Neural cell (in vitro differentiated cells): ENCODE results near the gene SLC1A2. TPM values are rescaled to one million over a fixed set of nuclear protein-coding genes. Genes with fewer than 3 reads are reported as not detected.

Source experiments
- H2AFZ ChIP-seq: fragments of 200-600, 300-800 bp; sonication (generic), shearing (Covaris generic); 2 replicates; pipeline ENCODE4 v1.6.0; 2014; ENCODE audit warnings: low read depth, mild to moderate bottlenecking, antibody characterized with exemption, low read length, moderate library complexity
- H3F3A ChIP-seq: fragments of 200-600 bp; shearing (Covaris generic); 2 replicates; pipeline ENCODE4 v1.6.1; 2016; ENCODE audit warnings: mild to moderate bottlenecking, moderate library complexity, mixed read lengths, antibody characterized with exemption, low read length; ENCODE audit not compliant: insufficient read depth, poor library complexity, severe bottlenecking
- H3K27ac ChIP-seq: fragments of 200-600, 300-800 bp; sonication (generic), shearing (Covaris generic); 2 replicates; pipeline ENCODE4 v1.5.1; 2014; ENCODE audit warnings: mild to moderate bottlenecking, low read length, moderate library complexity
- H3K27me3 ChIP-seq: fragments of 300-800, 200-600 bp; sonication (generic), shearing (Covaris generic); 2 replicates; pipeline ENCODE4 v1.6.0; 2014; ENCODE audit warnings: mild to moderate bottlenecking, low read depth, low read length, moderate library complexity; ENCODE audit not compliant: insufficient read depth
- H3K36me3 ChIP-seq: fragments of 300-800, 200-600 bp; sonication (generic), shearing (Covaris generic); 2 replicates; pipeline ENCODE4 v1.5.1; 2014; ENCODE audit warnings: mild to moderate bottlenecking, antibody characterized with exemption, low read length, moderate library complexity; ENCODE audit not compliant: insufficient read depth
- H3K4me2 ChIP-seq: fragments of 300-800, 200-600 bp; sonication (generic), shearing (Covaris generic); 2 replicates; pipeline ENCODE4 v1.6.0; 2014; ENCODE audit warnings: mild to moderate bottlenecking, low read length
- H3K4me3 ChIP-seq: fragments of 300-800, 200-600 bp; sonication (generic), shearing (Covaris generic); 2 replicates; pipeline ENCODE4 v1.5.1; 2014; ENCODE audit warnings: mild to moderate bottlenecking, low read length, moderate library complexity
- H3K79me2 ChIP-seq: fragments of 200-600 bp; shearing (Covaris generic); replicated peaks from 2 replicates; pipeline ENCODE4 v1.6.0; 2014; ENCODE audit warnings: mild to moderate bottlenecking, low read length, moderate library complexity; ENCODE audit not compliant: insufficient read depth
- H3K9ac ChIP-seq: fragments of 300-800, 200-600 bp; sonication (generic), shearing (Covaris generic); 2 replicates; pipeline ENCODE4 v1.6.1; 2016; ENCODE audit warnings: mild to moderate bottlenecking, low read length, mixed read lengths
- H3K9me2 ChIP-seq: fragments of 200-600 bp; shearing (Covaris generic); 2 replicates; pipeline ENCODE4 v1.6.1; 2016; ENCODE audit warnings: mild to moderate bottlenecking, low read length, mixed read lengths; ENCODE audit not compliant: insufficient read depth
- H3K9me3 ChIP-seq: fragments of 200-600, 300-800 bp; sonication (generic), shearing (Covaris generic); 2 replicates; pipeline ENCODE4 v1.6.1; 2016; ENCODE audit warnings: mild to moderate bottlenecking, mixed run types, low read length, moderate library complexity, mixed read lengths
- H4K20me1 ChIP-seq: fragments of 200-600 bp; shearing (Covaris generic); 2 replicates; pipeline ENCODE4 v1.6.1; 2016; ENCODE audit warnings: mild to moderate bottlenecking, mixed run types; ENCODE audit not compliant: insufficient read depth
- EP300 ChIP-seq: fragments of 450-650 bp; conservative IDR thresholded peaks from 2 replicates; pipeline ENCODE4 v1.6.1; 2014; ENCODE audit warnings: antibody characterized with exemption, mild to moderate bottlenecking, moderate library complexity; ENCODE audit not compliant: poor library complexity, severe bottlenecking
- EZH2 ChIP-seq: fragments of 200-600, 300-800 bp; shearing (Covaris generic), sonication (generic); IDR thresholded peaks from 2 replicates; pipeline ENCODE4 v1.6.1; 2014; ENCODE audit warnings: antibody characterized with exemption, low read length, borderline replicate concordance, mild to moderate bottlenecking; ENCODE audit not compliant: insufficient read depth, poor library complexity, severe bottlenecking
- MXI1 ChIP-seq: fragments of 450-650 bp; conservative IDR thresholded peaks from 2 replicates; pipeline ENCODE4 v1.6.1; 2014; ENCODE audit warnings: antibody characterized with exemption, mild to moderate bottlenecking; ENCODE audit not compliant: poor library complexity, severe bottlenecking
- POLR2AphosphoS5 ChIP-seq: IDR thresholded peaks from 2 replicates; pipeline ENCODE4 v1.6.1; 2012
- RAD21 ChIP-seq: fragments of 450-650 bp; conservative IDR thresholded peaks from 2 replicates; pipeline ENCODE4 v1.6.1; 2014; ENCODE audit warnings: antibody characterized with exemption, mild to moderate bottlenecking, moderate library complexity
- SMC3 ChIP-seq: fragments of 450-650 bp; conservative IDR thresholded peaks from 2 replicates; pipeline ENCODE4 v1.6.1; 2014; ENCODE audit warnings: antibody characterized with exemption, mild to moderate bottlenecking, moderate library complexity; ENCODE audit not compliant: poor library complexity
- TAF1 ChIP-seq: IDR thresholded peaks from 2 replicates; pipeline ENCODE4 v1.6.1; 2012; ENCODE audit warnings: low read depth
- polyA plus RNA-seq: library from polyadenylated mRNA; depleted of rRNA; stranded (reverse); fragments of >200 nt; gene quantifications from 2 replicates; pipeline ENCODE4 v1.2.3, GENCODE V29; 2014
- TF ChIP-seq, protein P1 (sequence below): IDR thresholded peaks from 2 replicates; pipeline ENCODE4 v1.6.1; 2012; ENCODE audit warnings: borderline replicate concordance
- TF ChIP-seq, protein P2 (sequence below): fragments of 450-650 bp; IDR thresholded peaks from 2 replicates; pipeline ENCODE4 v1.5.1; 2014; ENCODE audit warnings: antibody characterized with exemption, mild to moderate bottlenecking, moderate library complexity; ENCODE audit not compliant: poor library complexity, severe bottlenecking

The SLC1A2 gene
- polyA plus RNA-seq, 1 donor from 2014 or later: 134 TPM

DNA sequence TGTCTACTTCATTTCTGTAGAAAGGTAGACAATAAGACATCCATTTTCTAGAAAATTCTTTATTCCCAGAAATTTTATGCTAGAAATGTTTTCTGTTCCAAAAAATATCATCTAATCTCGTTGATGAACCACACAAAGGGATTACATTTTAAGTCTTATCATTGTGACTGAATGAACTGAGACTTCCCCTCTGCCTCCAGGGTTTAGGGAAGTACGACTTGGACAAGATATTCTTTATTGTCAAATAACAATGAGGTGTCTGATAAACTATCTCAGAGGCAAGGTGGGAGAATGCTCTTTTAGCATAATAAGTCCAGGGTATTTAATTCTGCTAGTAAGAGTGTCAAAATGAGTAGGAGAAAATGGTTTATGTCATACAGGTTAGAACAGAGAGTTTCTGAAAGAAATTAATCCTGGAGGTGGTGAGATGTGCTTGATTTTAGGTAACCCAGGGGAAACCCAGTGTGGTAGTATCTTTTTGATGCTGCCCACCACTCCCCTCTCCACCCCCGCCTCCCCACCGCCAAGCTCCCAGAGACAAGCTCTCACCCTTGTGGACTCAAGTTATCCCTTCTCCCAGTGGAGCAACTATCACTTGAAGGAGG is 179.8 kb downstream of the SLC1A2 start:
- Histone ChIP-seq H4K20me1 (no peaks in the 10 kb centered on the region), H3K9me2 (no peaks in the 10 kb centered on the region), H3K4me3 (no peak overlapping the region), H2AFZ (no peak overlapping the region), H3K36me3 (no peaks in the 10 kb centered on the region), H3F3A (no peaks in the 10 kb centered on the region), H3K9me3 (no peaks in the 10 kb centered on the region), H3K27ac (no peak overlapping the region), H3K9ac (no peak overlapping the region), H3K79me2 (no peaks in the 10 kb centered on the region), H3K27me3 (no peaks in the 10 kb centered on the region), H3K4me2 (no peak overlapping the region)
- TF ChIP-seq TAF1: no peak
- no peak for TF ChIP-seq MXI1
- TF ChIP-seq EZH2: no peak
- TF ChIP-seq, protein P1, sequence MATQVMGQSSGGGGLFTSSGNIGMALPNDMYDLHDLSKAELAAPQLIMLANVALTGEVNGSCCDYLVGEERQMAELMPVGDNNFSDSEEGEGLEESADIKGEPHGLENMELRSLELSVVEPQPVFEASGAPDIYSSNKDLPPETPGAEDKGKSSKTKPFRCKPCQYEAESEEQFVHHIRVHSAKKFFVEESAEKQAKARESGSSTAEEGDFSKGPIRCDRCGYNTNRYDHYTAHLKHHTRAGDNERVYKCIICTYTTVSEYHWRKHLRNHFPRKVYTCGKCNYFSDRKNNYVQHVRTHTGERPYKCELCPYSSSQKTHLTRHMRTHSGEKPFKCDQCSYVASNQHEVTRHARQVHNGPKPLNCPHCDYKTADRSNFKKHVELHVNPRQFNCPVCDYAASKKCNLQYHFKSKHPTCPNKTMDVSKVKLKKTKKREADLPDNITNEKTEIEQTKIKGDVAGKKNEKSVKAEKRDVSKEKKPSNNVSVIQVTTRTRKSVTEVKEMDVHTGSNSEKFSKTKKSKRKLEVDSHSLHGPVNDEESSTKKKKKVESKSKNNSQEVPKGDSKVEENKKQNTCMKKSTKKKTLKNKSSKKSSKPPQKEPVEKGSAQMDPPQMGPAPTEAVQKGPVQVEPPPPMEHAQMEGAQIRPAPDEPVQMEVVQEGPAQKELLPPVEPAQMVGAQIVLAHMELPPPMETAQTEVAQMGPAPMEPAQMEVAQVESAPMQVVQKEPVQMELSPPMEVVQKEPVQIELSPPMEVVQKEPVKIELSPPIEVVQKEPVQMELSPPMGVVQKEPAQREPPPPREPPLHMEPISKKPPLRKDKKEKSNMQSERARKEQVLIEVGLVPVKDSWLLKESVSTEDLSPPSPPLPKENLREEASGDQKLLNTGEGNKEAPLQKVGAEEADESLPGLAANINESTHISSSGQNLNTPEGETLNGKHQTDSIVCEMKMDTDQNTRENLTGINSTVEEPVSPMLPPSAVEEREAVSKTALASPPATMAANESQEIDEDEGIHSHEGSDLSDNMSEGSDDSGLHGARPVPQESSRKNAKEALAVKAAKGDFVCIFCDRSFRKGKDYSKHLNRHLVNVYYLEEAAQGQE: no peak
- TF ChIP-seq, protein P2, sequence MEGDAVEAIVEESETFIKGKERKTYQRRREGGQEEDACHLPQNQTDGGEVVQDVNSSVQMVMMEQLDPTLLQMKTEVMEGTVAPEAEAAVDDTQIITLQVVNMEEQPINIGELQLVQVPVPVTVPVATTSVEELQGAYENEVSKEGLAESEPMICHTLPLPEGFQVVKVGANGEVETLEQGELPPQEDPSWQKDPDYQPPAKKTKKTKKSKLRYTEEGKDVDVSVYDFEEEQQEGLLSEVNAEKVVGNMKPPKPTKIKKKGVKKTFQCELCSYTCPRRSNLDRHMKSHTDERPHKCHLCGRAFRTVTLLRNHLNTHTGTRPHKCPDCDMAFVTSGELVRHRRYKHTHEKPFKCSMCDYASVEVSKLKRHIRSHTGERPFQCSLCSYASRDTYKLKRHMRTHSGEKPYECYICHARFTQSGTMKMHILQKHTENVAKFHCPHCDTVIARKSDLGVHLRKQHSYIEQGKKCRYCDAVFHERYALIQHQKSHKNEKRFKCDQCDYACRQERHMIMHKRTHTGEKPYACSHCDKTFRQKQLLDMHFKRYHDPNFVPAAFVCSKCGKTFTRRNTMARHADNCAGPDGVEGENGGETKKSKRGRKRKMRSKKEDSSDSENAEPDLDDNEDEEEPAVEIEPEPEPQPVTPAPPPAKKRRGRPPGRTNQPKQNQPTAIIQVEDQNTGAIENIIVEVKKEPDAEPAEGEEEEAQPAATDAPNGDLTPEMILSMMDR: no peak
- no peak for TF ChIP-seq EP300

GRCh38 chr11:35238882-35239281 is 180.5 kb downstream of the SLC1A2 start:
- TF ChIP-seq SMC3: no peak
- TF ChIP-seq, protein P2: no peak
- no peak for TF ChIP-seq MXI1
- TF ChIP-seq TAF1: no peak
- TF ChIP-seq, protein P1: no peak
- no peak for TF ChIP-seq EZH2
- TF ChIP-seq POLR2AphosphoS5: no peak
- no peak for TF ChIP-seq EP300
- no peak for TF ChIP-seq RAD21
- no peak overlapping the region for H3K4me3 ChIP-seq
- no peaks in the 10 kb centered on the region for H3K27me3 ChIP-seq
- no peak overlapping the region for H3K4me2 ChIP-seq
- H3F3A ChIP-seq: no peaks in the 10 kb centered on the region
- no peaks in the 10 kb centered on the region for H3K36me3 ChIP-seq
- H3K9me2 ChIP-seq: no peaks in the 10 kb centered on the region
- no peaks in the 10 kb centered on the region for H3K9me3 ChIP-seq
- H3K79me2 ChIP-seq: no peaks in the 10 kb centered on the region
- no peaks in the 10 kb centered on the region for H4K20me1 ChIP-seq
- no peak overlapping the region for H2AFZ ChIP-seq
- H3K27ac ChIP-seq: no peak overlapping the region
- H3K9ac ChIP-seq: no peak overlapping the region
